Right lobe of liver (tissue), 6 donors: ENCODE results near the gene ATP1A2. TPM values are rescaled to one million over a fixed set of nuclear protein-coding genes. Genes with fewer than 3 reads are reported as not detected.

Experiments
- ATAC-seq, 4 donors: fragments of 200-7000 bp; cut with Tn5 transposase; one replicate each; pipeline ENCODE4 v1.9.1; 2020; ENCODE audit warnings: mild to moderate bottlenecking in 4 of 4, moderate library complexity in 4 of 4
- DNase-seq, 3 donors: peaks; one replicate each; pipeline ENCODE4 v3.0.0-alpha.2; 2020
- H3K27ac ChIP-seq, 3 donors: fragments of 200-600 bp; one replicate each; pipeline ENCODE4 v1.8.0; 2022
- H3K27me3 ChIP-seq, 2 donors: fragments of 200-600 bp; one replicate each; pipeline ENCODE4 v1.8.0; 2022
- H3K36me3 ChIP-seq, 4 donors: fragments of 200-600 bp; sonication (generic) in 1 of 4; one replicate each; pipeline versions ENCODE4 v1.5.1 to v1.8.0; 2017 to 2022; ENCODE audit warnings: control low read depth in 1 of 4
- H3K4me1 ChIP-seq, 4 donors: fragments of 200-600 bp; sonication (generic) in 1 of 4; one replicate each; pipeline versions ENCODE4 v1.5.1 to v1.8.0; 2017 to 2022; ENCODE audit warnings: control low read depth in 1 of 4
- H3K4me3 ChIP-seq, 3 donors: fragments of 200-600 bp; one replicate each; pipeline ENCODE4 v1.8.0; 2022
- H3K9me3 ChIP-seq, 4 donors: fragments of 200-600 bp; sonication (generic) in 1 of 4; one replicate each; pipeline versions ENCODE4 v1.5.1 to v1.8.0; 2017 to 2022; ENCODE audit warnings: control low read depth in 1 of 4
- CTCF ChIP-seq, 4 donors: fragments of 200-600 bp in 3 of 4; fragments of 450-650 bp in 1 of 4; IDR thresholded peaks; one replicate each; pipeline versions ENCODE4 v1.5.1 to v1.8.0; 2016 to 2022; ENCODE audit warnings: antibody characterized with exemption in 4 of 4, mild to moderate bottlenecking in 2 of 4
- POLR2A ChIP-seq: fragments of 450-650 bp; IDR thresholded peaks from one replicate; pipeline ENCODE4 v1.6.1; 2017; ENCODE audit warnings: antibody characterized with exemption, mild to moderate bottlenecking
- WGBS: methylation state at CpG from one replicate; pipeline ENCODE4 v1.1.6; 2018; ENCODE audit warnings: low coverage, low lambda C conversion rate; ENCODE audit not compliant: insufficient coverage; ENCODE audit errors: missing lambda C conversion rate; 5-methylcytosine and 5-hydroxymethylcytosine counted together
- intact Hi-C, 2 donors: fragments of 100-400 bp; cut with DNase I; formaldehyde crosslinking; loops; one replicate each; pipeline versions ENCODE4 v1.11.2 to v1.14.1; 2022
- total RNA-seq, 6 experiments: library from RNA; depleted of rRNA in 2 of 6; stranded (reverse); fragments of >200 nt in 2 of 6; fragmentation: NEBNext Ultra II Directional in 3 of 6; extraction: Animal tissue kit (Norgen Biotek cat#: 25700) in 3 of 6; gene quantifications; one replicate each; pipeline versions ENCODE4 v1.1.0 to v1.2.4, GENCODE V29; 2016 to 2023
- donor health status: DM: no; HTN: yes; CAD: no.
- donor health status: DM: no; HTN: no; CAD: no.
- donor health status: DM: no; HTN: no; CAD: no.
- donor health status: DM: no; HTN: yes; CAD: no.
- donor health status: DM: no; HTN: yes; CAD: no.

The ATP1A2 gene
- total RNA-seq, 6 experiments from 2014 or later, result 0.22 to 1.7 (median 0.36) TPM

GRCh38 chr1:160087118-160087662 lies 28.4 kb upstream of the ATP1A2 start:
- Histone ChIP-seq H3K27me3 (no peaks in the 10 kb centered on the region), H3K27ac (no peak overlapping the region), H3K4me3 (no peak overlapping the region), H3K4me1 (peaks cover 0 to 3% (median 0%) of the 10 kb centered on the region in 4 donors), H3K36me3 (peaks cover 0 to 8% (median 4%) of the 10 kb centered on the region in 4 donors), H3K9me3 (no peaks in the 10 kb centered on the region)
- 82% methylated on average over 1 of the region's 12 CpGs for WGBS
- ATAC-seq (no peak), DNase-seq (no peak)
- intact Hi-C loops, result no loop called here
- TF ChIP-seq CTCF (IDR thresholded peaks at IDR 0.05) (no peak), POLR2A (no peak)

GRCh38 chr1:160089883-160090282 lies 25.7 kb upstream of the ATP1A2 start:
- ATAC-seq (no peak), DNase-seq (no peak)
- intact Hi-C loops, result no loop called here
- H3K4me3 ChIP-seq, result no peak overlapping the region
- H3K4me1 ChIP-seq, result peaks cover 0 to 26% (median 13%) of the 10 kb centered on the region in 4 donors
- WGBS, result no CpG with 5 or more reads among the region's 3 CpGs
- no peak overlapping the region for H3K27ac ChIP-seq
- H3K36me3 ChIP-seq, result peaks cover 0 to 14% (median 6%) of the 10 kb centered on the region in 4 donors
- no peaks in the 10 kb centered on the region for H3K9me3 ChIP-seq
- TF ChIP-seq CTCF (IDR thresholded peaks at IDR 0.05) (no peak), POLR2A (no peak)
- no peaks in the 10 kb centered on the region for H3K27me3 ChIP-seq

GRCh38 chr1:160090760-160091159 lies 24.8 kb upstream of the ATP1A2 start:
- ATAC-seq (no peak), DNase-seq (no peak)
- peaks cover 0 to 35% (median 17%) of the 10 kb centered on the region in 4 donors for H3K4me1 ChIP-seq
- TF ChIP-seq POLR2A, result no peak
- TF ChIP-seq CTCF (IDR thresholded peaks at IDR 0.05), result no peak
- intact Hi-C loops, result no loop called here
- H3K27me3 ChIP-seq, result no peaks in the 10 kb centered on the region
- H3K4me3 ChIP-seq, result no peak overlapping the region
- no peak overlapping the region for H3K27ac ChIP-seq
- peaks cover 0 to 14% (median 6%) of the 10 kb centered on the region in 4 donors for H3K36me3 ChIP-seq
- 80% methylated on average over 1 of the region's 4 CpGs for WGBS
- no peaks in the 10 kb centered on the region for H3K9me3 ChIP-seq

- 100% methylated on average over 2 of the region's 5 CpGs for WGBS
- intact Hi-C loops, result no loop called here
- no peak for DNase-seq
Observed at GRCh38 chr1:160091666-160092223, 23.8 kb upstream of the ATP1A2 start.

More at GRCh38 chr1:160091666-160092223, 23.8 kb upstream of the ATP1A2 start:
- Histone ChIP-seq H3K9me3 (no peaks in the 10 kb centered on the region), H3K4me3 (no peak overlapping the region), H3K4me1 (peaks cover 0 to 45% (median 22%) of the 10 kb centered on the region in 4 donors), H3K36me3 (peaks cover 0 to 14% (median 6%) of the 10 kb centered on the region in 4 donors), H3K27ac (no peak overlapping the region), H3K27me3 (no peaks in the 10 kb centered on the region)
- no peak for ATAC-seq
- TF ChIP-seq CTCF (IDR thresholded peaks at IDR 0.05) (no peak), POLR2A (no peak)
